Nephron (organoid): ENCODE results near the gene IDUA.

Experiments
- H3K27ac Mint-ChIP-seq, 3 experiments: 2 replicates each; pipeline ENCODE4 v1.8.0; 2020; ENCODE audit warnings: mixed read lengths in 3 of 3, mild to moderate bottlenecking in 2 of 3, moderate library complexity in 1 of 3
- H3K27me3 Mint-ChIP-seq: 2 replicates; pipeline ENCODE4 v1.8.0; 2021; ENCODE audit warnings: low read depth, mild to moderate bottlenecking, moderate library complexity, mixed read lengths
- H3K36me3 Mint-ChIP-seq: 2 replicates; pipeline ENCODE4 v1.8.0; 2020; ENCODE audit warnings: low read depth, mixed read lengths
- H3K4me1 Mint-ChIP-seq: 2 replicates; pipeline ENCODE4 v1.8.0; 2020; ENCODE audit warnings: mixed read lengths
- H3K4me3 Mint-ChIP-seq, 3 experiments: 2 replicates each; pipeline ENCODE4 v1.8.0; 2020; ENCODE audit warnings: mild to moderate bottlenecking in 3 of 3, mixed read lengths in 3 of 3, moderate library complexity in 2 of 3
- H3K9me3 Mint-ChIP-seq: 2 replicates; pipeline ENCODE4 v1.8.0; 2020; ENCODE audit warnings: mixed read lengths
- CTCF ChIP-seq, 3 experiments: fragments of 200-600 bp; sonication (generic); IDR thresholded peaks; one replicate each; pipeline ENCODE4 v1.5.0; 2021; ENCODE audit warnings: antibody characterized with exemption in 3 of 3; ENCODE audit not compliant: unreplicated experiment in 3 of 3

Gene IDUA

GRCh38 chr4:1009542-1010394, 22.9 kb downstream of the IDUA start:
- H3K4me1 Mint-ChIP-seq: peaks cover 18% of the 10 kb centered on the region
- peaks cover 5% of the 10 kb centered on the region for H3K36me3 Mint-ChIP-seq
- H3K27me3 Mint-ChIP-seq: peaks cover 50% of the 10 kb centered on the region
- TF ChIP-seq CTCF (IDR thresholded peaks at IDR 0.05; ENCODE audit: unreplicated experiment in 3 of 3): peak; percentile 16 to 36 (median 21)
- H3K27ac Mint-ChIP-seq: no peak overlapping the region
- peaks cover 6% of the 10 kb centered on the region for H3K9me3 Mint-ChIP-seq
- H3K4me3 Mint-ChIP-seq: peak overlapping the region; percentile 74 to 85 (median 84)

DNA sequence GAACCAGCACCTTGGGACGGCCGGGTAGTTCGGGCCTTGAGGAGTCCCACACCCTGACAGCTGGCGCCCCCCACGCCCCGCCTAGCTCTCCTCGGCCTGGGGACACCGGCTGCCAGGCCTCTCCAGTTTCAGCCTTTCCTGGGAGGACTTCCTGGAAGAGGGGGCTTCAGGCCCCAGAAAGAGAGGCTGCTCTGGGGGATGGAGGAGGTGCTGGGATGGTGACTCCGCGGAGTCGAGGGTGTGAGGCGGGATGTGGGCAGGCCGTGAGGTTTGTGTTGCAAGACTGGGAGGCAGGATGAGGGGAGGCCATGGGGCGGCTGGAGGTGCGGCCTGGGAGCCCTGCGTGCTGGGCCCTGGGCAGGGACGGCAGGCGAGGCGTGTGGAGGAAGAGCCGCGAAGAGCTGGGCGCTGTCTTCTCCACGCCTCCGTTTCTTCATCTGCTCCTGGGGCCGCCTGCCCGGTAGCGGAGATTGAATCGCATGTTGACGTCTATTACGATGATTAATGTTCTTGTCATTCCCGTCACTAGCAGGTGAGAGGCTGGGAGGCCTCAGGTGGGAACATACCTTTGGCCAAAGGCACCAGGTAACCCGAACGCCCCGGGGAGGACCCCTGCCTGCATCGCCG, 23.7 kb downstream of the IDUA start:
- H3K9me3 Mint-ChIP-seq: peaks cover 6% of the 10 kb centered on the region
- peak overlapping the region in 1 of 3 experiments; percentile 25 for H3K27ac Mint-ChIP-seq
- H3K4me1 Mint-ChIP-seq: peaks cover 18% of the 10 kb centered on the region
- H3K27me3 Mint-ChIP-seq: peaks cover 43% of the 10 kb centered on the region
- peaks cover 5% of the 10 kb centered on the region for H3K36me3 Mint-ChIP-seq
- no peak for TF ChIP-seq CTCF (IDR thresholded peaks at IDR 0.05; ENCODE audit: unreplicated experiment in 3 of 3)
- H3K4me3 Mint-ChIP-seq: peak overlapping the region; percentile 84 to 87 (median 85)

GRCh38 chr4:1011022-1011665, 24.3 kb downstream of the IDUA start, which contains the start of gene FGFRL1:
Gene FGFRL1, plus strand, starts transcription at chr4:1011626. Its CDS starts 860 bp downstream, at chr4:1012486.
- Mint-ChIP-seq H3K27ac (peak within 1 kb of the TSS in 1 of 3 experiments; percentile 25), H3K9me3 (peaks cover 6% of the 10 kb centered on the region), H3K36me3 (peaks cover 5% of the 10 kb centered on the region), H3K27me3 (peaks cover 37% of the 10 kb centered on the region), H3K4me1 (peaks cover 18% of the 10 kb centered on the region), H3K4me3 (peak within 1 kb of the TSS; percentile 84 to 87 (median 85))
- no peak for TF ChIP-seq CTCF (IDR thresholded peaks at IDR 0.05; ENCODE audit: unreplicated experiment in 3 of 3)

- peaks cover 6% of the 10 kb centered on the region for H3K9me3 Mint-ChIP-seq
- no peak overlapping the region for H3K4me3 Mint-ChIP-seq
- H3K36me3 Mint-ChIP-seq: peaks cover 5% of the 10 kb centered on the region
- no peak overlapping the region for H3K27ac Mint-ChIP-seq
- H3K4me1 Mint-ChIP-seq: peaks cover 18% of the 10 kb centered on the region
- TF ChIP-seq CTCF (IDR thresholded peaks at IDR 0.05; ENCODE audit: unreplicated experiment in 3 of 3): no peak
- H3K27me3 Mint-ChIP-seq: peaks cover 32% of the 10 kb centered on the region
These were observed 24.8 kb downstream of the IDUA start for GRCh38 chr4:1011666-1012033.

- peak overlapping the region; percentile 66 to 74 (median 73) for H3K4me3 Mint-ChIP-seq
- H3K27ac Mint-ChIP-seq: no peak overlapping the region
- peaks cover 27% of the 10 kb centered on the region for H3K27me3 Mint-ChIP-seq
These were observed 25.3 kb downstream of the IDUA start for GRCh38 chr4:1012034-1012739.

More at GRCh38 chr4:1012034-1012739, 25.3 kb downstream of the IDUA start:
- Mint-ChIP-seq H3K4me1 (peaks cover 18% of the 10 kb centered on the region), H3K36me3 (peaks cover 5% of the 10 kb centered on the region), H3K9me3 (peaks cover 3% of the 10 kb centered on the region)
- no peak for TF ChIP-seq CTCF (IDR thresholded peaks at IDR 0.05; ENCODE audit: unreplicated experiment in 3 of 3)
